DOHH2 (cell line): ENCODE data around the gene MGAT4C.
"Not testable (repeated sequence)": the region's sequence is repeated elsewhere in the genome, so short reads cannot be mapped to it uniquely, and the experiment has no call there.

Experiments used
- H3F3A ChIP-seq: fragments of 200-600 bp; sonication (generic), shearing (Covaris generic); 2 replicates; pipeline ENCODE4 v1.6.0; 2016; ENCODE audit warnings: antibody characterized with exemption, mild to moderate bottlenecking; ENCODE audit not compliant: control insufficient read depth, insufficient read depth
- H3K27ac ChIP-seq: fragments of 200-600 bp; sonication (generic); 2 replicates; pipeline ENCODE4 v1.5.1; 2014; ENCODE audit warnings: low read depth, mild to moderate bottlenecking, low read length, moderate library complexity
- H3K27me3 ChIP-seq: fragments of 200-600 bp; sonication (generic); 2 replicates; pipeline ENCODE4 v1.6.1; 2014; ENCODE audit warnings: mild to moderate bottlenecking, low read length, mixed read lengths; ENCODE audit not compliant: control insufficient read depth
- H3K36me3 ChIP-seq: fragments of 200-600 bp; sonication (generic); 2 replicates; pipeline ENCODE4 v1.6.1; 2014; ENCODE audit warnings: mild to moderate bottlenecking, low read length, moderate library complexity, mixed read lengths; ENCODE audit not compliant: control insufficient read depth
- H3K4me1 ChIP-seq: fragments of 200-600 bp; sonication (generic); 2 replicates; pipeline ENCODE4 v1.6.1; 2014; ENCODE audit warnings: mild to moderate bottlenecking, low read length, mixed read lengths; ENCODE audit not compliant: control insufficient read depth
- H3K4me2 ChIP-seq: fragments of 200-600 bp; sonication (generic); 2 replicates; pipeline ENCODE4 v1.6.0; 2014; ENCODE audit warnings: mild to moderate bottlenecking, low read length, moderate library complexity
- H3K4me3 ChIP-seq: fragments of 200-600 bp; sonication (generic); 2 replicates; pipeline ENCODE4 v1.5.1; 2014; ENCODE audit warnings: mild to moderate bottlenecking, low read length, mixed read lengths
- H3K79me2 ChIP-seq: fragments of 200-600 bp; sonication (generic); 2 replicates; pipeline ENCODE4 v1.6.1; 2014; ENCODE audit warnings: mild to moderate bottlenecking, low read length, mixed read lengths; ENCODE audit not compliant: control insufficient read depth
- H3K9me2 ChIP-seq: fragments of 200-600 bp; sonication (generic); replicated peaks from 2 replicates; pipeline ENCODE4 v1.6.1; 2014; ENCODE audit warnings: mild to moderate bottlenecking, low read length, mixed read lengths; ENCODE audit not compliant: control insufficient read depth
- H3K9me3 ChIP-seq: fragments of 200-600 bp; sonication (generic); 2 replicates; pipeline ENCODE4 v1.6.1; 2014; ENCODE audit warnings: antibody characterized with exemption, low read length, mixed read lengths; ENCODE audit not compliant: control insufficient read depth, insufficient read depth
- H4K20me1 ChIP-seq: fragments of 200-600 bp; sonication (generic); 2 replicates; pipeline ENCODE4 v1.6.0; 2014; ENCODE audit warnings: low read depth, mild to moderate bottlenecking, antibody characterized with exemption, low read length, moderate library complexity; ENCODE audit not compliant: control insufficient read depth, insufficient read depth
- CTCF ChIP-seq: fragments of 200-600 bp; sonication (generic); IDR thresholded peaks from one replicate; pipeline ENCODE4 v1.5.1; 2014; ENCODE audit warnings: antibody characterized with exemption, mild to moderate bottlenecking, low read depth, low read length; ENCODE audit not compliant: poor library complexity, severe bottlenecking
- EZH2phosphoT487 ChIP-seq: fragments of 200-600 bp; sonication (generic); IDR thresholded peaks from 2 replicates; pipeline ENCODE4 v1.6.1; 2017; ENCODE audit warnings: borderline replicate concordance, mild to moderate bottlenecking, antibody characterized with exemption, low read length, moderate library complexity, mixed read lengths

Gene MGAT4C

GRCh38 chr12:86256163-86256562 is at the start of gene MGAT4C:
TSS of gene MGAT4C (minus strand) at chr12:86256391.
- Histone ChIP-seq H4K20me1 (no peaks in the 10 kb centered on the region), H3K79me2 (no peaks in the 10 kb centered on the region), H3K27ac (no peak within 1 kb of the TSS), H3K4me2 (no peak within 1 kb of the TSS), H3K4me1 (no peaks in the 10 kb centered on the region), H3K9me3 (no peaks in the 10 kb centered on the region), H3K9me2 (no peaks in the 10 kb centered on the region), H3F3A (no peaks in the 10 kb centered on the region), H3K27me3 (no peaks in the 10 kb centered on the region), H3K36me3 (no peaks in the 10 kb centered on the region), H3K4me3 (no peak within 1 kb of the TSS)
- TF ChIP-seq EZH2phosphoT487 (no peak), CTCF (no peak)

DNA sequence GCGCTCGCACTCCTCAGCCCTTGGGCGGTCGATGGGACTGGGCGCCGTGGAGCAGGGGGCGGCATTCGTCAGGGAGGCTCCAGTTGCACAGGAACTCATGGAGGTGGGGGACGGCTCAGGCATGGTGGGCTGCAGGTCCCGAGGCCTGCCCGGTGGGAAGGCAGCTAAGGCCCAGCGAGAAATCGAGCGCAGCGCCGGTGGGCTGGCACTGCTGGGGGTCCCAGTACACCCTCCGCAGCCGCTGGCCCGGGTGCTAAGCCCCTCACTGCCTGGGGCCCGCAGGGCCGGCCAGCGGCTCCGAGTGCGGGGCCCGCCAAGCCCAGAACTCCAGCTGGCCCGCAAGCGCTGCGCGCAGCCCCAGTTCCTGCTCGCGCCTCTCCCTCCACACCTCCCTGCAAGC is 40.2 kb upstream of the MGAT4C start:
- H3K36me3 ChIP-seq, H3K79me2 ChIP-seq, H3K9me2 ChIP-seq, H3K27me3 ChIP-seq, H3K4me2 ChIP-seq, H3K9me3 ChIP-seq, H3F3A ChIP-seq, H3K4me1 ChIP-seq, H4K20me1 ChIP-seq, H3K27ac ChIP-seq, H3K4me3 ChIP-seq: not testable (repeated sequence)

DNA sequence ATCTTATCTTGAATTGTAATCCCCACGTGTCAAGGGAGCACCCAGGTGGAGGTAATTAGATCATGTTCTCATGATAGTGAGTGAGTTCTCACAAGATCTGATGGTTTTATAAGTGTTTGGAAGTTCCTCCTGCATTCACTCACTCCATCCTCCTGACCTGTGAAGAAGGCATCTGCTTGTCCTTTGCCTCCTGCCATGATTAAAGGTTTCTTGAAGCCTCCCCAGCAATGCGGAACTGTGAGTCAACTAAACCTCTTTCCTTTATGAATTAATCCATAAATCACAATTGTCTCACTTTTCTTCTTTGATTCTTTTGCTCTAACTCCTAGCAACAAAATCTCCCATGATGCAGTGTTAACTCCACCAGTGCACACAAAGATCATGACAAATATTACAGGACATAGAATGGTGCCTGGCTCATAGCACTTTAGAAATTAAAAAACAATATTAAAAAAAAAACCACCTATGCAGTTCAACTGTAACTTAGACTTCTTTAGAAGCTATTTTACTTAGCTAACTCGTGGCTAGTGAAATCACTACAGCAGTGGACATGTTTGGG is 37.6 kb upstream of the MGAT4C start:
- TF ChIP-seq EZH2phosphoT487 (no peak), CTCF (no peak)
- no peaks in the 10 kb centered on the region for H3F3A ChIP-seq
- no peak overlapping the region for H3K4me3 ChIP-seq
- no peaks in the 10 kb centered on the region for H3K9me3 ChIP-seq
- H3K4me2 ChIP-seq, result no peak overlapping the region
- no peaks in the 10 kb centered on the region for H4K20me1 ChIP-seq
- H3K4me1 ChIP-seq, result no peaks in the 10 kb centered on the region
- no peaks in the 10 kb centered on the region for H3K27me3 ChIP-seq
- H3K9me2 ChIP-seq, result no peaks in the 10 kb centered on the region
- H3K79me2 ChIP-seq, result no peaks in the 10 kb centered on the region
- no peak overlapping the region for H3K27ac ChIP-seq
- no peaks in the 10 kb centered on the region for H3K36me3 ChIP-seq

DNA sequence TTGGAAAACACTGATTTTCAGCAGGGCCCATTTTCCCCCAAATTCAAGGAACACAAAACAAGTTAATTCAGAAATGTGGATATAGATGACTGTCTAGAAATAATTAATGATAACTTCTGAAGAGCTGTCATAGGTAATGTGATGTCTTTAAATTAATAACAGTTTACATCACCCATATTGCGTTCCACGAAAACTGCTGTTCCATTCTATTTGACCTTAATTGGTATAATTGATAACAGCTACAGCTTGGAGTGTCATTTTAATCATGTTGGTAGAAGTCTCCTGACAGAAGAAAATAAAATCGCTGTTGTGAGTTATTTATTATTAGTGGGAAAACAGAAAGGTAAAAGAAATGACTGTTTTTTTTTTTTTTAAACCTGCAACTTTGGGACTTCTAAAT is 36.3 kb upstream of the MGAT4C start:
- TF ChIP-seq EZH2phosphoT487 (no peak), CTCF (no peak)
- no peak overlapping the region for H3K4me3 ChIP-seq
- H4K20me1 ChIP-seq, result no peaks in the 10 kb centered on the region
- no peaks in the 10 kb centered on the region for H3K9me3 ChIP-seq
- no peaks in the 10 kb centered on the region for H3K4me1 ChIP-seq
- H3F3A ChIP-seq, result no peaks in the 10 kb centered on the region
- H3K27me3 ChIP-seq, result no peaks in the 10 kb centered on the region
- H3K36me3 ChIP-seq, result no peaks in the 10 kb centered on the region
- H3K4me2 ChIP-seq, result no peak overlapping the region
- H3K27ac ChIP-seq, result no peak overlapping the region
- no peaks in the 10 kb centered on the region for H3K79me2 ChIP-seq
- no peaks in the 10 kb centered on the region for H3K9me2 ChIP-seq
